Measurements from ENCODE around the gene MSI2.

- TF ChIP-seq CTCF (IDR thresholded peaks at IDR 0.05), result no peak
- TF ChIP-seq POLR2AphosphoS5 (IDR thresholded peaks at IDR 0.05), result no peak
Measured at GRCh38 chr17:57447990-57448758, 191.9 kb downstream of the MSI2 start.

All from sigmoid colon (tissue), 4 donors.